ENCODE measurements around the gene TMPRSS6. TPM values are rescaled to one million over a fixed set of nuclear protein-coding genes. Genes with fewer than 3 reads are reported as not detected.

TMPRSS6 gene
- total and polyA plus RNA-seq, 2 of the 13 experiments (the other 11 are each of a cell fraction or from before 2014, with no cell fraction given) = 4.2 to 4.8 TPM

DNA sequence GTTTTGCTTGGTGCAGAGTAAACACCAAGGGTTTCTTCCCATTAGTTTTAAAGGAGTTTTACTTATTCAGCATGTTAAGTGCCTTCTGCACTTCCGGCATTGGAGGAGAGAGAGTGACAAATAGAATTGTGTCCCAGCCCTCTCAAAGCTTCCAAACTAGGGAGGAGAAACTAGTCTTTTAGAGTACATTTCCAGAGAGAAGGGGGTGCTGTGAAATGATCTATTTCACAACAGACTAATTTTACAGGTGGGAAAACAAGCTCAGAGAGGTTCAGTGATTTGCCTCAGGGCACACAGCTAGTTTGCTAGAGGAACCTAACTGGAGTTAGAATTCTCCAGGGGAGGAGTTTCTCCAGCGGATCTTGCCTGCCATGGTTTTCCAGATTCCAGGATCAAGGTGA is 77.4 kb downstream of the TMPRSS6 start (continued):
- TF ChIP-seq, protein P1, sequence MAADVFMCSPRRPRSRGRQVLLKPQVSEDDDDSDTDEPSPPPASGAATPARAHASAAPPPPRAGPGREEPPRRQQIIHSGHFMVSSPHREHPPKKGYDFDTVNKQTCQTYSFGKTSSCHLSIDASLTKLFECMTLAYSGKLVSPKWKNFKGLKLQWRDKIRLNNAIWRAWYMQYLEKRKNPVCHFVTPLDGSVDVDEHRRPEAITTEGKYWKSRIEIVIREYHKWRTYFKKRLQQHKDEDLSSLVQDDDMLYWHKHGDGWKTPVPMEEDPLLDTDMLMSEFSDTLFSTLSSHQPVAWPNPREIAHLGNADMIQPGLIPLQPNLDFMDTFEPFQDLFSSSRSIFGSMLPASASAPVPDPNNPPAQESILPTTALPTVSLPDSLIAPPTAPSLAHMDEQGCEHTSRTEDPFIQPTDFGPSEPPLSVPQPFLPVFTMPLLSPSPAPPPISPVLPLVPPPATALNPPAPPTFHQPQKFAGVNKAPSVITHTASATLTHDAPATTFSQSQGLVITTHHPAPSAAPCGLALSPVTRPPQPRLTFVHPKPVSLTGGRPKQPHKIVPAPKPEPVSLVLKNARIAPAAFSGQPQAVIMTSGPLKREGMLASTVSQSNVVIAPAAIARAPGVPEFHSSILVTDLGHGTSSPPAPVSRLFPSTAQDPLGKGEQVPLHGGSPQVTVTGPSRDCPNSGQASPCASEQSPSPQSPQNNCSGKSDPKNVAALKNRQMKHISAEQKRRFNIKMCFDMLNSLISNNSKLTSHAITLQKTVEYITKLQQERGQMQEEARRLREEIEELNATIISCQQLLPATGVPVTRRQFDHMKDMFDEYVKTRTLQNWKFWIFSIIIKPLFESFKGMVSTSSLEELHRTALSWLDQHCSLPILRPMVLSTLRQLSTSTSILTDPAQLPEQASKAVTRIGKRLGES (CRISPR knock-in tag; IDR thresholded peaks at IDR 0.05; ENCODE audit: borderline replicate concordance) = 0 out of 2 replicates have a peak, but pooled peaks have one; percentile 8
- TF ChIP-seq CC2D1A (CRISPR knock-in tag; IDR thresholded peaks at IDR 0.05) (no peak), MIER3 (CRISPR knock-in tag; IDR thresholded peaks at IDR 0.05; ENCODE audit: borderline replicate concordance) (no peak), KLF6 (CRISPR knock-in tag; IDR thresholded peaks at IDR 0.05) (no peak), BRCA1 (CRISPR knock-in tag; IDR thresholded peaks at IDR 0.05) (peak; percentile 63; the same call in 1 of the 2 replicates), ZC3H13 (CRISPR knock-in tag; IDR thresholded peaks at IDR 0.05) (no peak), ZBTB20 (CRISPR knock-in tag; IDR thresholded peaks at IDR 0.05; ENCODE audit: borderline replicate concordance, low read depth) (0 out of 2 replicates have a peak, but pooled peaks have one; percentile 5), ZNF850 (CRISPR knock-in tag; conservative IDR thresholded peaks at IDR 0.05) (no peak), JARID2 (CRISPR knock-in tag; IDR thresholded peaks at IDR 0.05; ENCODE audit: insufficient replicate concordance) (no peak), ZNF781 (CRISPR knock-in tag; IDR thresholded peaks at IDR 0.05; ENCODE audit: borderline replicate concordance, not compliant biosample characterization) (no peak), ZFP36L2 (CRISPR knock-in tag; IDR thresholded peaks at IDR 0.05) (no peak), TCF12 (IDR thresholded peaks at IDR 0.05) (no peak), TCF12 (CRISPR knock-in tag; IDR thresholded peaks at IDR 0.05) (no peak), ZBTB42 (CRISPR knock-in tag; IDR thresholded peaks at IDR 0.05) (no peak), SYNCRIP (IDR thresholded peaks at IDR 0.05; ENCODE audit: insufficient read depth, low read depth, low read length) (no peak), RAD21 (CRISPR knock-in tag; IDR thresholded peaks at IDR 0.05) (no peak), FOSL1 (CRISPR knock-in tag; IDR thresholded peaks at IDR 0.05; ENCODE audit: borderline replicate concordance) (no peak)
- TF ChIP-seq, protein P2, sequence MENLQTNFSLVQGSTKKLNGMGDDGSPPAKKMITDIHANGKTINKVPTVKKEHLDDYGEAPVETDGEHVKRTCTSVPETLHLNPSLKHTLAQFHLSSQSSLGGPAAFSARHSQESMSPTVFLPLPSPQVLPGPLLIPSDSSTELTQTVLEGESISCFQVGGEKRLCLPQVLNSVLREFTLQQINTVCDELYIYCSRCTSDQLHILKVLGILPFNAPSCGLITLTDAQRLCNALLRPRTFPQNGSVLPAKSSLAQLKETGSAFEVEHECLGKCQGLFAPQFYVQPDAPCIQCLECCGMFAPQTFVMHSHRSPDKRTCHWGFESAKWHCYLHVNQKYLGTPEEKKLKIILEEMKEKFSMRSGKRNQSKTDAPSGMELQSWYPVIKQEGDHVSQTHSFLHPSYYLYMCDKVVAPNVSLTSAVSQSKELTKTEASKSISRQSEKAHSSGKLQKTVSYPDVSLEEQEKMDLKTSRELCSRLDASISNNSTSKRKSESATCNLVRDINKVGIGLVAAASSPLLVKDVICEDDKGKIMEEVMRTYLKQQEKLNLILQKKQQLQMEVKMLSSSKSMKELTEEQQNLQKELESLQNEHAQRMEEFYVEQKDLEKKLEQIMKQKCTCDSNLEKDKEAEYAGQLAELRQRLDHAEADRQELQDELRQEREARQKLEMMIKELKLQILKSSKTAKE (CRISPR knock-in tag; IDR thresholded peaks at IDR 0.05; ENCODE audit: borderline replicate concordance) = no peak
- TF ChIP-seq, protein P3, sequence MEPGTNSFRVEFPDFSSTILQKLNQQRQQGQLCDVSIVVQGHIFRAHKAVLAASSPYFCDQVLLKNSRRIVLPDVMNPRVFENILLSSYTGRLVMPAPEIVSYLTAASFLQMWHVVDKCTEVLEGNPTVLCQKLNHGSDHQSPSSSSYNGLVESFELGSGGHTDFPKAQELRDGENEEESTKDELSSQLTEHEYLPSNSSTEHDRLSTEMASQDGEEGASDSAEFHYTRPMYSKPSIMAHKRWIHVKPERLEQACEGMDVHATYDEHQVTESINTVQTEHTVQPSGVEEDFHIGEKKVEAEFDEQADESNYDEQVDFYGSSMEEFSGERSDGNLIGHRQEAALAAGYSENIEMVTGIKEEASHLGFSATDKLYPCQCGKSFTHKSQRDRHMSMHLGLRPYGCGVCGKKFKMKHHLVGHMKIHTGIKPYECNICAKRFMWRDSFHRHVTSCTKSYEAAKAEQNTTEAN (CRISPR knock-in tag; conservative IDR thresholded peaks at IDR 0.05) = 0 out of 2 replicates have a peak, but pooled peaks have one; percentile 22
- TF ChIP-seq, protein P4, sequence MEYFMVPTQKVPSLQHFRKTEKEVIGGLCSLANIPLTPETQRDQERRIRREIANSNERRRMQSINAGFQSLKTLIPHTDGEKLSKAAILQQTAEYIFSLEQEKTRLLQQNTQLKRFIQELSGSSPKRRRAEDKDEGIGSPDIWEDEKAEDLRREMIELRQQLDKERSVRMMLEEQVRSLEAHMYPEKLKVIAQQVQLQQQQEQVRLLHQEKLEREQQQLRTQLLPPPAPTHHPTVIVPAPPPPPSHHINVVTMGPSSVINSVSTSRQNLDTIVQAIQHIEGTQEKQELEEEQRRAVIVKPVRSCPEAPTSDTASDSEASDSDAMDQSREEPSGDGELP (IDR thresholded peaks at IDR 0.05; ENCODE audit: borderline replicate concordance, low read depth) = no peak
- TF ChIP-seq, protein P5, sequence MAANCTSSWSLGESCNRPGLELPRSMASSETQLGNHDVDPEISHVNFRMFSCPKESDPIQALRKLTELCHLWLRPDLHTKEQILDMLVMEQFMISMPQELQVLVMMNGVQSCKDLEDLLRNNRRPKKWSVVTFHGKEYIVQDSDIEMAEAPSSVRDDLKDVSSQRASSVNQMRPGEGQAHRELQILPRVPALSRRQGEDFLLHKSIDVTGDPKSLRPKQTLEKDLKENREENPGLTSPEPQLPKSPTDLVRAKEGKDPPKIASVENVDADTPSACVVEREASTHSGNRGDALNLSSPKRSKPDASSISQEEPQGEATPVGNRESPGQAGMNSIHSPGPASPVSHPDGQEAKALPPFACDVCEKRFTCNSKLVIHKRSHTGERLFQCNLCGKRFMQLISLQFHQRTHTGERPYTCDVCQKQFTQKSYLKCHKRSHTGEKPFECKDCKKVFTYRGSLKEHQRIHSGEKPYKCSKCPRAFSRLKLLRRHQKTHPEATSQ (CRISPR knock-in tag; IDR thresholded peaks at IDR 0.05; ENCODE audit: borderline replicate concordance) = no peak
